ENCODE data around the gene PTPRO. TPM values are rescaled to one million over a fixed set of nuclear protein-coding genes. Genes with fewer than 3 reads are reported as not detected.

Gene PTPRO
- polyA plus RNA-seq, 1 of the 3 experiments (the other 2 are of a cell fraction), result 1.4 TPM

- no peak for TF ChIP-seq POLR2AphosphoS5 (IDR thresholded peaks at IDR 0.05; ENCODE audit: low read depth, low read length)
- no peak for TF ChIP-seq IRF3 (IDR thresholded peaks at IDR 0.05; ENCODE audit: low read depth, low read length)
- no peak for TF ChIP-seq TCF12 (IDR thresholded peaks at IDR 0.05)
- TF ChIP-seq MAX (IDR thresholded peaks at IDR 0.05; ENCODE audit: low read depth), result no peak
- TF ChIP-seq RAD21 (IDR thresholded peaks at IDR 0.05; ENCODE audit: low read length), result no peak
- no peak for TF ChIP-seq RCOR1 (IDR thresholded peaks at IDR 0.05; ENCODE audit: low read length)
- no peak for TF ChIP-seq YY1 (IDR thresholded peaks at IDR 0.05; ENCODE audit: low read depth)
- no peak for TF ChIP-seq FOXM1 (IDR thresholded peaks at IDR 0.05; ENCODE audit: low read depth)
- TF ChIP-seq RXRA (IDR thresholded peaks at IDR 0.05; ENCODE audit: borderline replicate concordance, low read depth), result no peak
- H3K4me3 ChIP-seq (ENCODE audit: low read depth in 2 of 2, low read length in 1 of 2), result no peak overlapping the region
- H3K9me2 ChIP-seq, result no peaks in the 10 kb centered on the region
- no peak for DNase-seq
- H2AFZ ChIP-seq (ENCODE audit: low read depth), result 0 out of 2 replicates have a peak overlapping the region, but pooled peaks have one; percentile 24
- no peak overlapping the region for H3K4me2 ChIP-seq
- H3K4me1 ChIP-seq (ENCODE audit: control insufficient read depth in 1 of 2, insufficient read depth in 2 of 2, low read depth in 1 of 2, low read length in 1 of 2), result no peaks in the 10 kb centered on the region; a peak in 1 of 4 replicates
- no peak overlapping the region for H3K9ac ChIP-seq
- CTCF ChIA-PET, result interaction anchor here (0.6 to 2.1 kb wide), 4 partner anchors 11 to 316 kb away, joined by 3 to 10 read pairs (median 6); no protein-coding TSS in a partner anchor
- 92% methylated on average over 5 of the region's 5 CpGs for WGBS (ENCODE audit: low lambda C conversion rate)
- H4K20me1 ChIP-seq (ENCODE audit: insufficient read depth), result no peaks in the 10 kb centered on the region
- H3K79me2 ChIP-seq (ENCODE audit: insufficient read depth), result no peaks in the 10 kb centered on the region
- no peak overlapping the region for H3K27ac ChIP-seq (ENCODE audit: low read depth in 2 of 2, low read length in 1 of 2)
- peaks cover 9% of the 10 kb centered on the region for H3F3A ChIP-seq (replicated peaks; ENCODE audit: insufficient read depth)
- POLR2A ChIA-PET, result no interaction called here
- H3K9me3 ChIP-seq, result no peaks in the 10 kb centered on the region
- H3K36me3 ChIP-seq (replicated peaks in 1 of 2; ENCODE audit: control insufficient read depth in 1 of 2, insufficient read depth in 2 of 2, low read length in 1 of 2), result no peaks in the 10 kb centered on the region
- no peaks in the 10 kb centered on the region for H3K27me3 ChIP-seq (ENCODE audit: insufficient read depth)
These were observed 212.6 kb downstream of the PTPRO start for GRCh38 chr12:15534874-15535273.

- no peak overlapping the region for H3K4me2 ChIP-seq
- WGBS (ENCODE audit: low lambda C conversion rate), result 92% methylated on average over 6 of the region's 6 CpGs
- H3K79me2 ChIP-seq (ENCODE audit: insufficient read depth), result no peaks in the 10 kb centered on the region
- no peak for DNase-seq
- H2AFZ ChIP-seq (ENCODE audit: low read depth), result 0 out of 2 replicates have a peak overlapping the region, but pooled peaks have one; percentile 24
- no peaks in the 10 kb centered on the region for H3K9me3 ChIP-seq
- no peak overlapping the region for H3K27ac ChIP-seq (ENCODE audit: low read depth in 2 of 2, low read length in 1 of 2)
- H3K9ac ChIP-seq, result no peak overlapping the region
- CTCF ChIA-PET, result interaction anchor here (0.6 to 2.1 kb wide), 4 partner anchors 12 to 317 kb away, joined by 3 to 8 read pairs (median 4); no protein-coding TSS in a partner anchor
- H3F3A ChIP-seq (replicated peaks; ENCODE audit: insufficient read depth), result peaks cover 12% of the 10 kb centered on the region
- TF ChIP-seq USF1 (IDR thresholded peaks at IDR 0.05; ENCODE audit: borderline replicate concordance, low read depth), result no peak
- no peak for TF ChIP-seq RAD21 (IDR thresholded peaks at IDR 0.05; ENCODE audit: low read length)
- H3K4me1 ChIP-seq (ENCODE audit: control insufficient read depth in 1 of 2, insufficient read depth in 2 of 2, low read depth in 1 of 2, low read length in 1 of 2), result no peaks in the 10 kb centered on the region; a peak in 1 of 4 replicates
- POLR2A ChIA-PET, result no interaction called here
- H3K27me3 ChIP-seq (ENCODE audit: insufficient read depth), result no peaks in the 10 kb centered on the region
- no peak overlapping the region for H3K4me3 ChIP-seq (ENCODE audit: low read depth in 2 of 2, low read length in 1 of 2)
- no peaks in the 10 kb centered on the region for H3K36me3 ChIP-seq (replicated peaks in 1 of 2; ENCODE audit: control insufficient read depth in 1 of 2, insufficient read depth in 2 of 2, low read length in 1 of 2)
- H3K9me2 ChIP-seq, result no peaks in the 10 kb centered on the region
- no peaks in the 10 kb centered on the region for H4K20me1 ChIP-seq (ENCODE audit: insufficient read depth)
These were observed 213.1 kb downstream of the PTPRO start for GRCh38 chr12:15535352-15535781.

GRCh38 chr12:15536446-15536845 lies 214.1 kb downstream of the PTPRO start:
- Histone ChIP-seq H3K4me1 (ENCODE audit: control insufficient read depth in 1 of 2, insufficient read depth in 2 of 2, low read depth in 1 of 2, low read length in 1 of 2) (peaks cover 0 to 4% of the 10 kb centered on the region in 2 experiments; a peak in 1 of 4 replicates), H4K20me1 (ENCODE audit: insufficient read depth) (no peaks in the 10 kb centered on the region), H2AFZ (ENCODE audit: low read depth) (no peak overlapping the region), H3F3A (replicated peaks; ENCODE audit: insufficient read depth) (peaks cover 13% of the 10 kb centered on the region), H3K27ac (ENCODE audit: low read depth in 2 of 2, low read length in 1 of 2) (no peak overlapping the region), H3K4me3 (ENCODE audit: low read depth in 2 of 2, low read length in 1 of 2) (no peak overlapping the region), H3K36me3 (replicated peaks in 1 of 2; ENCODE audit: control insufficient read depth in 1 of 2, insufficient read depth in 2 of 2, low read length in 1 of 2) (no peaks in the 10 kb centered on the region), H3K9me3 (no peaks in the 10 kb centered on the region), H3K9ac (no peak overlapping the region), H3K27me3 (ENCODE audit: insufficient read depth) (no peaks in the 10 kb centered on the region), H3K9me2 (no peaks in the 10 kb centered on the region), H3K4me2 (no peak overlapping the region), H3K79me2 (ENCODE audit: insufficient read depth) (no peaks in the 10 kb centered on the region)
- WGBS (ENCODE audit: low lambda C conversion rate), result 86% methylated on average over 4 of the region's 4 CpGs
- POLR2A ChIA-PET, result no interaction called here
- DNase-seq, result no peak
- CTCF ChIA-PET, result no interaction called here
- no peak for TF ChIP-seq RXRA (IDR thresholded peaks at IDR 0.05; ENCODE audit: borderline replicate concordance, low read depth)
- no peak for TF ChIP-seq GABPA (IDR thresholded peaks at IDR 0.05; ENCODE audit: low read depth)
- no peak for TF ChIP-seq JUND (IDR thresholded peaks at IDR 0.05)
- no peak for TF ChIP-seq EZH2phosphoT487 (IDR thresholded peaks at IDR 0.05; ENCODE audit: borderline replicate concordance, low read depth)
- TF ChIP-seq POLR2AphosphoS5 (IDR thresholded peaks at IDR 0.05; ENCODE audit: low read depth, low read length), result no peak
- TF ChIP-seq REST (IDR thresholded peaks at IDR 0.05; ENCODE audit: low read depth, low read length), result no peak
- no peak for TF ChIP-seq TCF12 (IDR thresholded peaks at IDR 0.05)
- TF ChIP-seq FOXJ3 (CRISPR knock-in tag; IDR thresholded peaks at IDR 0.05), result no peak
- TF ChIP-seq GATA2 (CRISPR knock-in tag; IDR thresholded peaks at IDR 0.05), result no peak
- TF ChIP-seq EP300 (IDR thresholded peaks at IDR 0.05; ENCODE audit: borderline replicate concordance in 1 of 2, low read depth in 1 of 2, low read length in 1 of 2), result no peak
- no peak for TF ChIP-seq FOXM1 (IDR thresholded peaks at IDR 0.05; ENCODE audit: low read depth)

All from SK-N-SH (cell line).